ENCODE measurements around the gene INPP5A.
"Not testable (repeated sequence)": the region's sequence is repeated elsewhere in the genome, so short reads cannot be mapped to it uniquely, and the experiment has no call there.

Gene INPP5A

GRCh38 chr10:132696204-132696603 lies 158.6 kb downstream of the INPP5A start:
- no peak for DNase-seq (ENCODE audit: low spot score)

GRCh38 chr10:132696728-132697577 lies 159.4 kb downstream of the INPP5A start:
- no peak for DNase-seq (ENCODE audit: low spot score)

- no peak for DNase-seq (ENCODE audit: low spot score)
Measured at GRCh38 chr10:132697578-132698200, 160.1 kb downstream of the INPP5A start.

GRCh38 chr10:132698211-132698751 lies 160.7 kb downstream of the INPP5A start:
- DNase-seq (ENCODE audit: low spot score) = no peak

GRCh38 chr10:132698761-132699391 lies 161.3 kb downstream of the INPP5A start:
- no peak for DNase-seq (ENCODE audit: low spot score)

GRCh38 chr10:132699411-132700155 lies 162.0 kb downstream of the INPP5A start:
- DNase-seq (ENCODE audit: low spot score) = no peak

GRCh38 chr10:132700156-132701098 lies 162.8 kb downstream of the INPP5A start:
- DNase-seq (ENCODE audit: low spot score) = peak; percentile 60

- DNase-seq (ENCODE audit: low spot score) = no peak
Measured at GRCh38 chr10:132701099-132701845, 163.7 kb downstream of the INPP5A start.

- DNase-seq (ENCODE audit: low spot score) = no peak
Measured at GRCh38 chr10:132701846-132702190, 164.2 kb downstream of the INPP5A start.

- no peak for DNase-seq (ENCODE audit: low spot score)
Measured at GRCh38 chr10:132702601-132703418, 165.2 kb downstream of the INPP5A start.

- DNase-seq (ENCODE audit: low spot score) = no peak
Measured at GRCh38 chr10:132703419-132704007, 165.9 kb downstream of the INPP5A start.

- no peak for DNase-seq (ENCODE audit: low spot score)
Measured at GRCh38 chr10:132704008-132704814, 166.6 kb downstream of the INPP5A start.

GRCh38 chr10:132704815-132705064 lies 167.2 kb downstream of the INPP5A start:
- DNase-seq (ENCODE audit: low spot score) = not testable (repeated sequence)

GRCh38 chr10:132705173-132705572 lies 167.6 kb downstream of the INPP5A start:
- no peak for DNase-seq (ENCODE audit: low spot score)

GRCh38 chr10:132705943-132706342 lies 168.4 kb downstream of the INPP5A start:
- DNase-seq (ENCODE audit: low spot score) = no peak

- no peak for DNase-seq (ENCODE audit: low spot score)
Measured at GRCh38 chr10:132706701-132707100, 169.1 kb downstream of the INPP5A start.

GRCh38 chr10:132707121-132707775 lies 169.7 kb downstream of the INPP5A start:
- DNase-seq (ENCODE audit: low spot score) = no peak

GRCh38 chr10:132707776-132708171 lies 170.2 kb downstream of the INPP5A start:
- no peak for DNase-seq (ENCODE audit: low spot score)
